Measurements from ENCODE around the gene TPSG1.
"Not testable (repeated sequence)": the region's sequence is repeated elsewhere in the genome, so short reads cannot be mapped to it uniquely, and the experiment has no call there.

Gene TPSG1

GRCh38 chr16:1225051-1225451 lies at the start of gene TPSG1:
TPSG1 (minus strand) TSS chr16:1225268; CDS start chr16:1225252, 16 bp downstream.
- DNase-seq (ENCODE audit: low read depth), result no peak

- DNase-seq (ENCODE audit: low read depth), result no peak
Observed at GRCh38 chr16:1274767-1275166, 49.7 kb upstream of the TPSG1 start.

GRCh38 chr16:1273816-1274215 lies 48.7 kb upstream of the TPSG1 start:
- DNase-seq (ENCODE audit: low read depth), result no peak

- no peak for DNase-seq (ENCODE audit: low read depth)
Observed at GRCh38 chr16:1272453-1273198, 47.6 kb upstream of the TPSG1 start.

GRCh38 chr16:1271724-1272413 lies 46.8 kb upstream of the TPSG1 start:
- not testable (repeated sequence) for DNase-seq (ENCODE audit: low read depth)

GRCh38 chr16:1271380-1271723 lies 46.3 kb upstream of the TPSG1 start:
- DNase-seq (ENCODE audit: low read depth), result no peak

GRCh38 chr16:1269418-1269817 lies 44.4 kb upstream of the TPSG1 start:
- not testable (repeated sequence) for DNase-seq (ENCODE audit: low read depth)

GRCh38 chr16:1265826-1266225 lies 40.8 kb upstream of the TPSG1 start:
- no peak for DNase-seq (ENCODE audit: low read depth)

- DNase-seq (ENCODE audit: low read depth), result no peak
Observed at GRCh38 chr16:1265090-1265630, 40.1 kb upstream of the TPSG1 start.

GRCh38 chr16:1264345-1265089 lies 39.4 kb upstream of the TPSG1 start:
- no peak for DNase-seq (ENCODE audit: low read depth)

GRCh38 chr16:1263591-1264344 lies 38.7 kb upstream of the TPSG1 start:
- DNase-seq (ENCODE audit: low read depth), result no peak

GRCh38 chr16:1262846-1263221 lies 37.8 kb upstream of the TPSG1 start:
- no peak for DNase-seq (ENCODE audit: low read depth)

- no peak for DNase-seq (ENCODE audit: low read depth)
Observed at GRCh38 chr16:1262210-1262845, 37.3 kb upstream of the TPSG1 start.

- no peak for DNase-seq (ENCODE audit: low read depth)
Observed at GRCh38 chr16:1261131-1261892, 36.2 kb upstream of the TPSG1 start.

- no peak for DNase-seq (ENCODE audit: low read depth)
Observed at GRCh38 chr16:1260101-1260680, 35.1 kb upstream of the TPSG1 start.

GRCh38 chr16:1259760-1260068 lies 34.6 kb upstream of the TPSG1 start:
- DNase-seq (ENCODE audit: low read depth), result no peak

- no peak for DNase-seq (ENCODE audit: low read depth)
Observed at GRCh38 chr16:1258906-1259759, 34.1 kb upstream of the TPSG1 start.

GRCh38 chr16:1258225-1258600 lies 33.1 kb upstream of the TPSG1 start:
- no peak for DNase-seq (ENCODE audit: low read depth)

GRCh38 chr16:1257561-1258224 lies 32.6 kb upstream of the TPSG1 start:
- no peak for DNase-seq (ENCODE audit: low read depth)

All from GM04503 (cell line).